ENCODE results near the gene KCNIP1.

Gene KCNIP1

GRCh38 chr5:170632266-170632984, 128.6 kb downstream of the KCNIP1 start:
- TF ChIP-seq CTCF (conservative IDR thresholded peaks at IDR 0.05), result no peak
- no peak overlapping the region for H3K27ac ChIP-seq

GRCh38 chr5:170632985-170633234, 129.1 kb downstream of the KCNIP1 start:
- peak overlapping the region; percentile 50 for H3K27ac ChIP-seq
- peak; percentile 95 for TF ChIP-seq CTCF (conservative IDR thresholded peaks at IDR 0.05)

GRCh38 chr5:170633235-170634081, 129.6 kb downstream of the KCNIP1 start:
- peak; percentile 42 for TF ChIP-seq CTCF (conservative IDR thresholded peaks at IDR 0.05)
- H3K27ac ChIP-seq, result peak overlapping the region; percentile 50

- no peak for TF ChIP-seq CTCF (conservative IDR thresholded peaks at IDR 0.05)
- H3K27ac ChIP-seq, result no peak overlapping the region
Observed at GRCh38 chr5:170634256-170634990, 130.6 kb downstream of the KCNIP1 start.

GRCh38 chr5:170635706-170636105, 131.9 kb downstream of the KCNIP1 start:
- no peak for TF ChIP-seq CTCF (conservative IDR thresholded peaks at IDR 0.05)
- H3K27ac ChIP-seq, result no peak overlapping the region

GRCh38 chr5:170636206-170636605, 132.4 kb downstream of the KCNIP1 start:
- TF ChIP-seq CTCF (conservative IDR thresholded peaks at IDR 0.05), result no peak
- H3K27ac ChIP-seq, result no peak overlapping the region

- no peak overlapping the region for H3K27ac ChIP-seq
- no peak for TF ChIP-seq CTCF (conservative IDR thresholded peaks at IDR 0.05)
Observed at GRCh38 chr5:170636801-170637477, 133.1 kb downstream of the KCNIP1 start.
